HPDE6-E6E7 (cell line): ENCODE data around the gene DHX57.

Source experiments
- DNase-seq: peaks from one replicate; pipeline ENCODE4 v3.0.0; 2011; ENCODE audit warnings: missing footprints; ENCODE audit errors: extremely low spot score

The DHX57 gene

DNA sequence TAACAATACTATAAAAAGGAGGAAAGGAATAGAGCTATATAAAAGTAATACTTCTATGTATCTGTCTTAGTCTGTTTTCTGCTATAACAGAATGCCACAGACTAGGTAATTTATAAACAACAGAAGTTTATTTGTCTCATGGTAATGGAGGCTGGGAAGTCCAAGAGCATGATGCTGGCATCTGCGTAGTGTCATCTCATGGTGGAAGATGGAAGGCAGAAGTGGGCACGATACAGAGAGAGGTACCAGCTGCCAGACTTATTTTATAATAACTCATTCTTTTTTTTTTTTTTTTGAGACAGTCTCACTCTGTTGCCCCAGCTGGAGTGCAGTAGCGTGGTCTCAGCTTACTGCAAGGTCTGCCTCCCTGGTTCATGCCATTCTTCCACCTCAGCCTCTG is 4.3 kb downstream of the DHX57 start:
- no peak for DNase-seq

DNA sequence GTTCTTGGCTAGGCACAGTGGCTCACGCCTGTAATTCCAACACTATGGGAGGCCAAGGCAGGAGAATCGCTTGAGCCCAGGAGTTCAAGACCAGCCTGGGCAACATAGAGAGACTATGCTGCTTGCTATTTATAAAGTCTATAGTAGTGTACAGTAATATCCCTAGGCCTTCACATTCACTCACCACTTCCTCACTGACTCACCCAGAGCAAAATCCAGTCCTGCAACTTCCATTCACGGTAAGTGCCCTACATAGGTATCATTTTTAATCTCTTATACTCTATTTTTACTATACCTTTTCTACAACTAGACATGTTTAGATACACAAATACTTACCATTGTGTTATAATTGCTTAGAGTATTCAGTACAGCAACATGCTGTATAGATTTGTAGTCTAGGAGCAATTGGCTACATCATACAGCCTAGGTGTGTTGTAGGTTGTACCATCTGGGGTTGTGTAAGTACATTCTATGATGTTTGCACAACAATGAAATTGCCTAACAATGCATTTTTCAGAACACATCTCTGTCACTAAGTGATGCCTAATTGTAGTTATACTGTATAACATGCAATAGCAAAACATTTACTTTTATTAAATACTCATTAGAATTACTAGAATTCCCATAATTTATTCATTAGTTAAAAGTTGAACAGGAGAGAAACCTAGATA is 8.8 kb downstream of the DHX57 start:
- DNase-seq, result peak; percentile 25

DNA sequence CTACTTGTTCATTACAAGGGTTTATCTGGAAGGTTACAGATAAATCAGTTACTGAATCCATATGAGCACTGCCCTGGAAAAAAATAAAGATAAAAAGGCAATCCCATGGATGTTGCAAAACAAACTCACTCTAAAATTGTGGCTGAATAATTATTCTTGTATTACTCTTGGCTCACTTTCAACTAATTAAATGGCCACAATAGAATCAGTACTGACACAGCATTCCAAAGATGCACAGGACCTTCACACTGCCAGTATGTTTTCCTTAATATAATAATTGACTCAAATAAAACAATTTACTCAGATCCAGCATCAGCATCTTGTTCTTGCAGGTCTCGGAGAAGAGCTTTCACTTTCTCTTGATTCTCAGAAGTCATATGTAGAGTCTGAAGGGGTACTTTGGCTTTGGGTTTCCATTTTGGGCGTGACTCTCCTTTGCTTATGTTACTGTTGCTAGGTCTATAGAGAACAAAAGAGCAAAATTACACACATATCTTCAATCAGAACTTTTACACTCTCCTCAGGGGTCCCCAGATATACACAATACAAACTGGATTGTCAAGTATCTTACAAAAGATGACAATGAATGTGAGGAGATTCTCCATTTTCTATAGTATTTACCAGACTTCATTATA is 12.6 kb downstream of the DHX57 start:
- no peak for DNase-seq

DNA sequence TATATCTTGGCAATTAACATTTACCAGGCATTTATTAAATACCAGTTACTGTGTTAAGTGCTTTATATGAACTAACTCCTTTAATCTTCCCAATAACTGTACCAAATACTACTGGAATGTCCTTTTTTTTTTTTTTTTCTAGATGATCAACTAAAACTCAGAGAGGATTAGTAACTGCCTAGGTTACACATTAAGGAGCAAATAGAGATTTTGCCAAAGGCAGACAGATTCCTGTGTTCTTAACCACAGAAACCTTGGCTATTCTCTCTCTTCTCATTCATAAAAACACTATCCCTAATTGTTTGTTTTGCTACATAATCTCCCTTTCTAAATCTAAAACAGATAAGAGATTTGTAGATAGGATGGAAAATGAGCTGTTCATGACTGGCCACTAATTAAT is 13.3 kb downstream of the DHX57 start:
- no peak for DNase-seq

DNA sequence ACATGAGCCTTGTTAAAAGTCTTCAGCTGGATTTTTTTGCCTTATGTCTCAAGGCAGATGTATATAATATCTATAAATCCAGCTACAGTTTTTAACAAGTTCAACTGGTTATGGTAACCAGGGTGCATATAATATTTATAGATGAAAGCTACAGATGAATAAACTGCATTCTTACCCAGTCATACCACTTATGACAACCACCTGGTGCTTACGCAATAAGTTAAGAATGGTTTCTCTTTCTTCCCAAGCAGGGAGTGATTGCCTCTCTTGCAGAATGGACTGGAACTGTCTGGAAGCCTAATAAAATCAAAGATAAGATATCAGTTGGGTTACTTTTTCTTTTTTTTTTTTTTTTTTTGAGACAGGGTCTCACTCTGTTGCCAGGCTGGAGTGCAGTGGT is 19.6 kb downstream of the DHX57 start:
- peak; percentile 56 for DNase-seq

DNA sequence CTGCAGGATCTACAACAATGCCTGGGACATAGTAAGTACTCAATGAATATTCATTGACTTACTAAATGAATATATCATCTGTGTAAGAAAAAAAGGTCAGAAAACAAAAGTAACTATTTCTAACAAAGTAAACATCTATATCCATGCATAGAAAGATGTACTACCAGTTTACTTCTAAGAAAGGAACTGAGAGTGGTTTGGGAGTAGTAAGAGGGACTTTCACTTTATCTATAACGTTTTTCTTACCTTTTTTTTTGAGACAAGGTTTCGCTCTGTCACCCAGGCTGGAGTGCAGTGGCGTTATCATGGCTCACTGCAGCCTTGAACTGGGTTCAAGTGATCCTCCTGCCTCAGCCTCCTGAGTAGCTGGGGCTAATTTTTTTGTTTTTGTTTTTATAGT is 25.7 kb downstream of the DHX57 start:
- DNase-seq, result no peak

DNA sequence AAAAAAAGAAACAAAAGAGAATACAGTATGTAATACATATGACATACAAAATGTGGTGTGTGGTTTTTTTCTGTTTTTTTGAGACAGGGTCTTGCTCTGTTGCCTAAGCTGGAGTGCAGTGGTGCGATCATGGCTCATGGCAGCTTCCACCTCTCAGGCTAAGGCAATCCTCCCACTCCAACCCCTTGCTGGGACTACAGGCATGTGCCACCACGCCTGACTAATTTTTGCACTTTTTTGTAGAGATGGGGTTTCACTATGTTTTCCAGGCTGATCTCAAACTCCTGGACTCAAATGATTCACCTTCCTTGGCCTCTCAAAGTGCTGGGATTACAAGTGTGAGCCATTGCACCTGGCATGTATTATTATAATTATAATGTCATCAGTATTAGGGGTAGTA is 38.9 kb downstream of the DHX57 start:
- no peak for DNase-seq

DNA sequence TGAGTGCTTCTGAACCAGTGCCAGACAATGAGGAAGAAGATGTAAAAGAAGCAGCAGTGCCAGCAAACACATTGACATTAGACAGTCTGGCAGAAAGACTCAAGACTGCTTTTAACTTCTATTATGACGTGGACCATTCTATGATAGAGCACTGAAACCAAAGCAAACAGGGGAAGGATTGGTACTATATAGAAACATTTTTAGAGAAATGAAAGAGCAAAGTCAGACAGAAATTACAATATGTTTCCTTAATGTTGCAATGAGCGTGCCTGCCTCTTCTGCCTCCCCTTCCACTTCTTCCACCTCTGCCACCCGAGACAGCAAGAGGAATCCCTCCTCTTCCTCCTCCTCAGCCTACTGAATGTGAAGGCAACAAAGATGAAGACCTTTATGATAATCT is 39.7 kb downstream of the DHX57 start:
- DNase-seq, result no peak

DNA sequence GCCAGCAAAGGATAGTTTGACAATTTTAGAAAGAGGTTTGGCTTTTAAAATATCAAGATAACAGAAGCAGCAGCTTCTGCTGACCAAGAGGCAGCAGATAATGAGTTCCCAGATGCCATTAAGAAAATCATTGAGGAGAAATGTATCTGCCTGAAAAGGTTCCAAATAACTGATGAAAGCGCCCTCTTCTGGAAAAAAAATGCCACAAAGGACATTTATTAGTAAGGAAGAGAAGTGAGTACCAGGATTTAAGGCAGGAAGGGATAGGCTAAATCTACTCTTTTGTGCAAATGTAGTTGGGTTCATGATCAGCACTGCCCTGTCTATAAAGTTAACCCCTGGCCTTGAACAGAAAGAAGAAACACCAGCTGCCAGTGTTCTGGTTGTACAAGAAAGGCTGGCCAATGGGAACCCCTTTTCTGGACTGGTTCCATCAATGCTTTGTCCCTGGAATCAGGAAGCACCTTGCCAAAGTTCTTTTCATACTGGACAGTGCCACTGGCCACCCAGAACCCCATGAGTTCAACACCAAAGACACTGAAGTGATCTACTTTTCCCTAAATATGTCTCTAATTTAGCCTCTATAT is 40.6 kb downstream of the DHX57 start:
- no peak for DNase-seq

DNA sequence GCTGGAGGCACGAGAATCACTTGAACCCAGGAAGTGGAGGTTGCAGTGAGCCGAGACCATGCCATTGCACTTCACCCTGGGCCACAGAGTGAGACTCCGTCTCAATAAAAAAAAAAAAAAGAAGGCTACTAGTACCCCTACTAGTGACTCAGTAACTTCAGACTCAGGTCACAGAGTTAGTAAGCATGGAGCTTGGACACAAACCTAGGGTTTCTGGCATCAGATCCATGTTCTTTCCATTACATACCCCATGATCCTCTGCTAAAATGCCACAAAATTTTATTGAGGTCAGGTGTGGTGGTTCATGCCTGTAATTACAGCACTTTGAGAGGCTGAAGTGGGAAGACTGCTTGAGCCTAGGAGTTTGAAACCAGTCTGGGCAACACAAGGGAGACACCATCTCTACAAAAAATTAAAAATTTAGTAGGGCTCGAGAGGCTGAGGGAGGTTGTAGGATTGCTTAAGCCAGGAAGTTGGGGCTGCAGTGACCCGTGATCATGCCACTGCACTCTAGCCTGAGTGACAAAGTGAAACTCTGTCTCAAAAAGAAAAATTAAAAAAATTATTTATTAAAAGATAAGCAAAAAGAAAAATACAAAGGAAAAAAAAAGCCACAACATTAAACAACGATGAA is 45.1 kb downstream of the DHX57 start:
- no peak for DNase-seq

DNA sequence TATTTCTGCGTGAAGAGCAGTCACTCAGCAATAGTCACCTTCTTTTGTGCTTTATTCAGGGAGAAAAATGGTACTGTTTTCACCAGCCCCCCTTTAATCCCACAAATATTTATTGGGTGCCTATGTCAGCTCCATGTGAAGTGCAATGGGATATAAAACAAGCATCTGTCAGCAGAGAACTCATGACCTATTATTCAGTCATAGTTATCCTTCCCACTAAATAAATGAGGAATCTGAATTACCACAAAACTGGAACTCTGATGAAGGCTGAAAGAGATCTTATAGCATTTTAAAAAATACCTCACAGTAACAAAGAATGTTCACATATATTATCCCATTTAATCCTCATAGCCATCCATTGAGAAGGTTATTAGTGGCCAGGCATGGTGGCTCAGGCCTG is 45.8 kb downstream of the DHX57 start:
- no peak for DNase-seq

DNA sequence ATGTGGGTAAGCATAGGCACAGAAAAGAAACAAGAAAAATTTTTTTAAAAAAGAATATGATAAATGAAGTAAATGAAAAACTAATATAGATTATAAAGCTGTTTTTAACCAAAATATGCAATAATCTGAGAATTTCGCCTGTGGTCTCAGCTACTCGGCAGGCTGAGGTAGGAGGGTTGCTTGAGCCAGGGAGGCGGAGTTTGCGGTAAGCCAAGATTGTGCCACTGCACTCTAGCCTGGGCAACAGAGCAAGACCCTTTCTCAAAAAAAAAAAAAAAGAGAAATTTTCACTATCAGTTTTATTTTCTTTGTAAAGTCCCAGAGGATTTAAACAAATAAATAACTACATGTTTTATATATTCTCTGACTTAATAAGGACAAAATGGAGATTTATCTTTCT is 47.3 kb downstream of the DHX57 start:
- DNase-seq, result no peak

DNA sequence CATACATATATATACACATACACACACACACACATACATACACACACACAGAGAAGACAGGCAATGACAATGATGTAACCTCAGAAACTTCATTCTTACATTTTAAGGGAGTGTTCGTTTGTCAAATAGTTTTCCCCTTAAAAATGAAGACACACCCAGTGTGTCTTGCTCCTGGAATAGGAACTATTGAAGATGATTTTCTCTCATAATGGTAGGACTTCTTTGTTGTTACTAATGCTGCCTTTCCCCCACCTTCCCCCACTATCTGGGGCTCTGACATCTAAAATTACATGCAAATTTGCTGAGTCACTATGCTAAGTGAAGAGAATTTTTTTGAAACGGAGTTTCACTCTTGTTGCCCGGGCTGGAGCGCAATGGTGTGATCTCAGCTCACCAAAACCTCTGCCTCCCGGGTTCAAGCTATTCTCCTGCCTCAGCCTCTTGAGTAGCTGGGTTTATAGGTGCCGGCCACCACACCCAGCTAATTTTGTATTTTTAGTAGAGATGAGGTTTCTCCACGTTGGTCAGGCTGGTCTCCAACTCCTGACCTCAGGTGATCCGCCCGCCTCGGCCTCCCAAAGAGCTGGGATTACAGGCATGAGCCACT is 48.1 kb downstream of the DHX57 start:
- peak; percentile 23 for DNase-seq

DNA sequence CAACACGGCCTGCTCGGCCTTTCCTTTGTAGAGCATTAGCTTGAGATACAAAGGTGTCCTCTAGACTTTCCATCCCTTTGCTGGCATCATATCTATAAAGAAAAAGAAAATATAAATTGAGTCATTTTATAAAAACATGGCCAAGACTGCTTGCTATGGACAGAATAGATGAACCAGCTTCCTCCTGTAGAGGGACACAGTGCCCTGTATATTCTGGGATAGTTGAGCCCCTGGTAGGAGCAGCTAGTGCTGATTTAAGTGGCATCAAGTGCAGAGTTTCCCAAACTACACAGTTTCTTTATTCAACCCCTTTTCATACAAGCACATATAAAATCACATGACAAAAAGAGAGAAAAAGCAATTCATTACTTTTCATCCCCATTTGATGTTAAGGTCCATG is 49.8 kb downstream of the DHX57 start:
- no peak for DNase-seq

DNA sequence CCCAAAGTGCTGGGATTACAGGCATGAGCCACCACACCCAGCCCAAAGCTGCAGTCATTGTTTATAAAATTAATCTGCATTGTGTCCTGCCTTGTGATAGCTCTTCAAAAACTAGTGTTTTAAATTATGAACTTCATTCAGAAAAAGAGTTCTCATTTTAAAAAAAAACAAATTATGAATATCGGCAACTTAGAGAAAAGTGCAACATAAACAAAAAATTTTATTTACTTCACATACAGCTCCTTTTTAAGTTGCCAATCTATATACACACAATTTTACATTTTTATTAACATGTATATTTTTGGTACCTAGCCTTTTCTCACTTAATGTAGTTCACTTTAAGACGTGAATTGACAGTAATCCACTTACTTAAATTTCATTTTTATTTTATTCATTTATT is 50.8 kb downstream of the DHX57 start:
- no peak for DNase-seq

DNA sequence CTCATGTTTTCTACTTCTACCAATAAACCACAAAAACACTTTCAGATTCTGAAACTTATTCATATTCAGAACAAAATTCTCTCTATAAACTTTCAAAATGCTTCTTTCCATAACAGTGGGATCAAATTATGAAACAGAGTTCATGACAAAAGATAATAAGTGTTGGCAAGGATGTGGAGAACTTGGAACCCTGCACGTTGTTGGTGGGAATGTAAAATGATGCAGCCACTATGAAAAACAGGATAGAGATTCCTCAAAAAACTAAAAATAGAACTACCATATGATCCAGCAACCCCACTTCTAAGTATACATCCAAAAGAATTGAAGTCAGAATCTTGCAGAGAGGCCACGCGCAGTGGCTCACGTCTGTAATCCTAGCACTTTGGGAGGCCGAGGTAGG is 52.3 kb downstream of the DHX57 start:
- no peak for DNase-seq

DNA sequence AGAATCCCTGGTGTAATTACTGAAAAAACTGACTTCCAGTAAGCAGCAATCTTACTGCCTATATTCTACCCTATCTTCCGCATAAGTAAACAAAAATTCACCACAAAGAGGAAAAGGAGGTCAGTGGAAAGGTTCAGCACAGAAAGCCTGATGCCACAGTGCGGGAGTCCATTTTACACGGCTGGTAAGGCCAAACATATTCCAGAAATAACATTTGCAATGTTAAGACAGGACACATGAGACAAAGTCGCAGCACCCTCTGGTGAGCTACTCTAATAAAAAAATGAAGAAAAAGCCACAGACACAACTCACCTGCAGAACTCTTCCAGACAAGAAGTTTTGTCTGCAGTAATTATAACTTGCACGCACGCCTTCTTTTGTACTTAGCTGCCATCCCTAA is 57.2 kb downstream of the DHX57 start:
- DNase-seq, result no peak

DNA sequence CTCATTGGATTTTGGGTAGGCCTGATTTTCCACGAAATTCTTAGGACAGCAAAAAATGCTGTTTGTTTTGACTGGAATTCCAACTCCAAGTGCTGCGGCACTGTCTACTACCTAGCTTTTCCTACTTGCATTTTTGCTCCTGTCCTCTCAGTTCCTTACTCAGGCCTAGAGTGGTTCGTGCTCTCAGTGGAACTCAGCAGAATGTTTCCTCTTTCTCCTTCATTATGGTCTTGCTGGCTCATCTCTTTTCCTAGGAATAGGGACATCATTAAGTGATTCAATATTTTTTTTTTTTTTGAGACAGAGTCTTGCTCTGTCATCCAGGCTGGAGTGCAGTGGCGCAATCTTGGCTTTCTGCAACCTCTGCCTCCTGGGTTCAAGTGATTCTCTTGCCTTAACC is 59.8 kb downstream of the DHX57 start:
- no peak for DNase-seq

DNA sequence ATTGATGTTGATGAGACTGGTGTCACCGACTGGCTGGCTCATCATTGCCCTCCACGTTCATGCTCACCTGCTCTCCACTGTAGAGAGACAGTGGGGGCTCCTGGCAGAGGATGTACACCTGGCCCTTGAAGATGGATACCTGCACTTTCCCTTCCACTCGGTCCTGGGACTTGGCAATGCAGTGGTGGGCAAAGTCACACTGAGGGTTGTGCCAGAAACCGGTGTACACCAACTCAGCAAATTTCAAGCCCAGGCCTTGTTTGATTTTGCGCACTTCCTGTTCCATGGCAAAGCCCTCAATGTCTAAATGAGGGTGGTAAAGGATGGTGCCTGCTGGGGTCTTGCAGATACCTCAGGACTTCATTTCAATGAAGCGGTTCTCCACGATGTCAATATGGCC is 65.2 kb downstream of the DHX57 start:
- no peak for DNase-seq

DNA sequence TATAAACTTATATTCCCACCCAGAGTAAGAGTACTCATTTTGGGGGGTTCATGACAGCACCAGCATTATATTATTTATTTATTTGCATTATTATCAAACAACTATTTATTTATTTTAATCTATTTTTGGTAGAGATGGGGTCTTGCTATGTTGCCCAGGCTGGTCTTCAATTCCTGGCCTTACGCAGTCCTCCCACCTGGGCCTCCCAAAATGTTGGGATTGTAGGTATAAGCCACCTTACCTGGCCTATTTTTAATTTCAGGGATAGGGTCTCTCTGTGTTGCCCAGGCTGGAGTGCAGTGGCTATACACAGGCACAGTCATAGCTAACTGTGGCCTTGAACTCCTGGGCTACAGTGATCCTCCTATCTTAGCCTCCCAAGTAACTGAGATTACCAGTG is 67.1 kb downstream of the DHX57 start:
- no peak for DNase-seq

DNA sequence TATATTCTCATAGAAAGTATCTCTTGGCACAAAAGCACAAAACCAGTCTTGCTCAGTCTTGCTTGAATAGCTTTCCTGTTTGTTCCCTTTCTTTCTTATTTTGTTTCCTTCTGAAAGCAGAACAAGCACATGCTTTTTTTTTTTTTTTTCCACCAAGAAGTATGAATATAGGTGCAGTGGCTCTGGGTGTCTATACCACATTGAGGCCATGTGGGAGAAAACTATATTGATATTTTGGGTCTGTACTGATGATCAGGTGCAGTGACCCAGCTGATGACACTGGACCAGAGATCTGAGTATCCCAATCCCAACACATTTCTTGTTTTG is 69.0 kb downstream of the DHX57 start:
- no peak for DNase-seq

DNA sequence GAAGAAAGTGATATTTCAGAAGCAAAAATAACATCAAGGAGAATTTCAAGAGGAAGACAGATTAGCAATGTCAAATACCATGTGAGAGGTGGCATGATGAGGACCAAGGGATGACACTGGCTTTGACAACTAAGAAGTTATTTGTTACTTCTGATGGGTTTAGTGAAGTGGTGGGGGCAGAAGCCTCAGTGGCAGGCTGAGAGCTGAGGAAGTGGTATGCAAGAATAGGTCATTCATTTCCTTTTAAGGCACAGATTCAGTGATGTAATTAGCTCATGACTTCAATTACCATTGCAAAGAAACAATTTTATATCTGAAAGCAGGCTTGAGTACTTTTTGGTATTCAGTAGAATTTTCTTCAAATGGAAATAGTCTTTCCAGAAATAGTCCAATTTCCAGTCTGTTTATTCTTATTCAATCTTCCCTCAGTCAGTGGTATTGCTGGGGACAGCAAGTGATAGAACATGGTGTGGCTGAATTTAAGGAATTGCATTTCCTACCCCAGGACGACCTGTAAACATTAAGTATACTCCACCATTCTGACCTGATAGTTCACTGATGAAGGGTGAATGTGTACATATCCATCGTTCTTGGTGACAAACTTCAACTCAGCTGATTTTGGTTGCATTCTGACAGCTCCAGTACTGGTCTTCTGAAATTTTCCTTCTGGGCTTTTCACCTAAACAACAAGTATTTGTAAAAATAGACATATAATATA is 69.6 kb downstream of the DHX57 start:
- no peak for DNase-seq
